ENCODE data around the gene CDH15.

The CDH15 gene

DNA sequence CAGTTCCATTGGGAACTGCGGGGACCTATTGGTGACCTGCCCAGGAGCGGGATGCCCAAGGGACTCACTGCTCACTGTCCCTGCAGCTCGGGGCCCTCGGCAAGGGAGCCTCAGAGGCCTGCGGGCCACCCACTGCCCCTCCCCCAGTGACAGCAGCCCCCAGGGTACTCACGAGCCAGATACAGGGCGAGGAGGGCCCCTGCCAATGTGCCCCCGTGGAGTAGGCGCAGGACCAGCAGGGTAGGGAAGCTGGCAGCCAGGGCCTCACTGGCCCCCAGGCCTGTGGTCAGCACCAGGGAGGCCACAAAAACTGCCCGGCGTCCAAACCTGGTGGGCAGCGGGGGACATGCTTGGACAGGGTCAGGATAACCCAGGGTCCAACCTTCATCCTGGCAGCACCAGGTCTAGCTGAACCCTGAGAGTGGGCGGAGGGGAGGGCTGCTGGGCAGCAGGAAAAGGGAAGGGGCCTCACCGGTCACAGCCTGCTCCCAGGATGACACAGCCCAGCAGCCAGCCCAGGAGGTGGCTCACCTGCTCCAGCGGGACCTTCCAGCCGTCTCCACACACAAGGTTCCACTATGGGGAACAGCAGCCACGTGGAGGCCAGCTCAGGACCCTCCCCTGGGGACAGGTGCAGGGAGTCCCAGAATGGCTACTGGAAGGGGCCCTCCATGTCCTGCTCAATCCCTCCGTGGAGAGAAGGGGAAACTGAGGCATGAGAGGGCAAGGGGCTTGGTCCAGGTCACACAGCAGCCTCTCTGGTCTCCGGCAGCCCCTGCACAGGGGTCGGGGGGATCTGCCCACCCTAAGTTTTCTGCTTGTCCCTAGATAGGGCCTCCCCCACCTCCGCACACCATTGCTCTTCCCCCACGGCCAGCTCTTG is 27.9 kb downstream of the CDH15 start:
- no peak for DNase-seq (ENCODE audit: low spot score)

GRCh38 chr16:89200124-89200849 is 28.7 kb downstream of the CDH15 start, which contains the start of gene SLC22A31:
Gene SLC22A31, minus strand, starts transcription at chr16:89200537. Its CDS starts 36 bp downstream, at chr16:89200501.
- no peak for DNase-seq (ENCODE audit: low spot score)

GRCh38 chr16:89200850-89201411 is 29.4 kb downstream of the CDH15 start:
- no peak for DNase-seq (ENCODE audit: low spot score)

- no peak for DNase-seq (ENCODE audit: low spot score)
Observed at GRCh38 chr16:89201439-89202377, 30.2 kb downstream of the CDH15 start.

DNA sequence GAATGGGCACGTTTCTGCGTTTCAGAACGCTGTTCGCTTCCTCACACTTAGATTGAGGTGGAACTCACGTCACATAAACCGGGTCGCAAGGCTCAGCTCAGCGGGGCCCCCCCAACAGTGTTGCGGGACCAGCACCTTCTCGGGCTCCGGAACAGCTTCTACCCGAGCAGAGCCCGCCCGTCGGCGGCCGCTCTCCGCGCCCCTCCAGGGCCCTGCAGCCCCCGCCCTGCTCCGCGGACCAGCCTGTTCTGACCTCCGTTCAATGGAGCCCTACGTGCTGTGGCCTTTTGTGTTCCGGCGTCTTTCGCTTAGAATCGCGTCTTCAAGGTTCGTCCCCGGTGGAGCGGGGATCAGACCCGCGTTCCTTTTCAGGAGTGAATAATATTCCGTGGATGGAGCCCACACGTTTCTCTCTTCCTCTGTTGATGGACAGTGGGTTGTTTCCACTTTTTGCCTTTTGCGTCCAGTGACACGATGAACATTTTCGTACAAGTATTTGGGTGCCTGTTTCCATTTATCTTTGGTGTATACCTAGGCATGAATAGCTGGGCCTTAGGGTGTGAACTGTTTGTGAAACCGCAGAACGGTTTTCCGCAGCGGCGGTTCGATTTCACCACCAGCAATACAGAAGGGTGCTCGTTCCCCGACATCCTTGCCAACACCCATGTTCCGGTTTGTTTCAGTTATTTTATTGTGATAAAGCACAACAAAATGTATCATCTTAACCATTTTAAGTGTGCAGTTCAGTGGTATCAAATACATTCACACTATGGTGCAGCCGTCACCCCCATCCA is 31.1 kb downstream of the CDH15 start:
- DNase-seq (ENCODE audit: low spot score) = no peak

DNA sequence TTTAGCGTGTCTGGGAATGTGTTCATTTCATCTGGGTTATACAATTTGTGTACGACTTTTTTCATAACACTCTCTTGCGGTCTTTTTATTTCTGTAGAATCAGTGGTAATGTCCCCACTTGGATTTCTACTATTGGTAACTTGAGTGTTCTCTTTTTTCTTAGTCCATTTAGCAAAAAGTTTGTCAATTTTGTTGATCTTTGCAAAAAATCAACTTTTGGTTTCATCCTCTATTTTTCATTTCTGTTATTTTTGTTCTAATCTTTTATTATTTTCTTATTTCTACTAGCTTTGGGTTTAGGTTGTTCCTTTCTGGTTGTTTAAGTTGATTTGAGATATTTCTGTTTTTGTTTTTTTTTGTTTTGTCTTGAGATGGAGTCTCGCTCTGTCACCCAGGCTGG is 36.4 kb downstream of the CDH15 start:
- no peak for DNase-seq (ENCODE audit: low spot score)

DNA sequence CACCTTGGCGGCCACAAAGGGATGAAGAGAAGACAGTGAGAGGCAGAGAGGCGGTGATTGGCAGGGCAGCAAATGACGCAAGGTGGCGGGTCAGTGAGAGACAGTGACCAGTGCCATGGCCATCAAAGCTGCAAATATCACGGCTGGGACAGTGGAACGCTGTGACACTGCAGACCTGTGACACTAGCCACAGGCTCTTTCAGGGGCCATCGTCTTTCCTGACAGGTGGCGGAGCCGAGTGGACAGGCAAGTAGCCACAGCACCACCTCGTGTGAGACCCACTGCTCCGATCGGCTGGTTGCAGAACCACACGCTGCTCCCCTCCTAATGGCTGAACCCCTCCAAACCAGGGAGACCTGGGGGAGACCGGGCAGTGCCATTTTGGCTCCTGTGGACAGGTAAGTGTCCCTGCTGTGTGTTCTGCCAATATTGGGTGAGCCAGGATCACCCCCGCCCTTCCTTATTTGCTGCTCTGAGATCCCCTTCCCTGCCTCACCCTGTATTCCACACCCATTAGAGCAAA is 38.0 kb downstream of the CDH15 start:
- no peak for DNase-seq (ENCODE audit: low spot score)

DNA sequence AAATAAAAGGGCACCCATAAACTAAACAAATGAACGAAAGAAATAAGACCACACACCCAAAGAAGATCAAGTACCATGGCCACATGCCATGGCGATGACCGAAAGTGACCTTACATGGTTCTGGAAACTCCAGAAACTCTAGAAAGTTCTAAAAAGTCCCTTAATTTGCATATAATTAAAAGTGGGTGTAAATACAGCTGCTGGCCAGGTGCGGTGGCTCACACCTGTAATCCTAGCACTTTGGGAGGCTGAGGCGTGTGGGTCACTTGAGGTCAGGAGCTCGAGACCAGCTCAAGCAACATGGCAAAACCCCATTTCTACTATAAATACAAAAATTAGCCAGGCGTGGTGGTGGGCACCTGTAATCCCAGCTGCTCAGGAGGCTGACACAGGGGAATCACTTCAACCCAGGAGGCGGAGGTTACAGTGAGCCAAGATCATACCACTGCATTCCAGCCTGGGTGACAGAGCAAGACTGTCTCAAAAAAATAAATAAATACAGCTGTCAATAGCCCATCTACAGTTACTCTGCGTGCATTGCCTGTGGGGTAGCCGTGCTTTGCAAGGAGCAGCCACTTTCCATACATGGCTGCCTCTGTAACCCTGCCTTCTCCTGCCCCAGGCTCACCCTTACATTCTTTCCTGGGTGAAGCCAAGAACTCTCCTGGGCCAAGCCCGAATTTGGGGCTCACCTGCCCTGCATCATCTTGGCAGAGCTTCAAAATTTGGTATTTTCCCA is 38.8 kb downstream of the CDH15 start:
- DNase-seq (ENCODE audit: low spot score) = no peak

- no peak for DNase-seq (ENCODE audit: low spot score)
Observed at GRCh38 chr16:89210904-89211515, 39.5 kb downstream of the CDH15 start.

GRCh38 chr16:89216315-89217137 is 45.0 kb downstream of the CDH15 start:
- peak; percentile 80 for DNase-seq (ENCODE audit: low spot score)

DNA sequence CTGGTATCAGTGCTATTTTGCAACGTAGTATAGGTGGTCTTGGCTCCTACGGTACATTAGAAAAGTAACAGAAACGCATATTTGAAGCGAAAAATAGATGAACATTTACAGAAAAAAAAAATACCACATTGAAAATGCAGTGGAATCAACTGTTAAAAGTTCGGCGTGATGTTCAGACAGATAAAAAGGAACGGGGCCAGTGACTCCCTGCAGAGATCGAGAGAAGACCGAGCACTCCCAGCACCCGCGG is 45.5 kb downstream of the CDH15 start:
- no peak for DNase-seq (ENCODE audit: low spot score)

DNA sequence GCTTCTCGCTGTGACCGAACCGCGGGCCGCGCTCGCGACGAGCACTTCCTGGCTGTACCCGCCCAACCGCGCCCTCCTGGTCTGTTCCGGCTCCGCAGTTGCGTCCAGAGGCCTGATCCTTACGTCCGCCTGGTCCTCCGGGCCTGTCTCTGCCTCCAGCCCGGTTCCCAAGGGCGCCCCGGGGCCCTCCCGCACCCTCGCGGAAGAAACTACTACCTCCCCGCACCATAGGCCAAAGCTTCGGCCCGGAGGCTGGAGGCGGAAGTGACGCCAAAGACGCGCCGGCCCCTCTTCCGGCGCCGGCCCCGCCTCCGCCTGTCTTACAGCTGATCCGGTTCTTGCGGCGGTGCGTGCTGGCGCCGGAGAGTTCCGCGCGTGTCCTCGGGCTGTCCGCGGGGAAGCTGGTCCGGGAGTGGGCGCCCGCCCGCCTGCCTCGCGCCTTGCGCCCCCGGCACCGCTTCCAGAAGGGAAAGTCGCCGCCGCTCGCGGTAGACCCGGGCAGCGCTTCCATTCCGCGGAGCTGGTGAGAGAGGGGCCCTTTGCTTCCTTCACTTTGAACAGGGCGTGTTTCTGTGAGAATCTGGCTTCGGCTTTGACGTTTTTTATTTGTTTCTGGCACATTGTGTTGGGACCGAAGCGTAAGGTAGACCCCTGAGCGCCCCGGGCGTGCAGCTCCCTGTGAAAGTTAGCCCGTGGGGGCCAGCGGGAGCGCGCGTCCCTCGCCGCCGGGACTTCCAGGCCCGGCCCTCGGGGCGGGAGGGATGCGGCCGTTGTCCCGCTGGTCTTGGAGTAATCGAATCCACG is 46.0 kb downstream of the CDH15 start, which contains the start of gene ZNF778:
TSS of gene ZNF778 (plus strand) at position 316 of the 804 bp plus-strand sequence. CDS start 3,425 bp downstream, outside the sequence.
- peak; percentile 88 for DNase-seq (ENCODE audit: low spot score)

DNA sequence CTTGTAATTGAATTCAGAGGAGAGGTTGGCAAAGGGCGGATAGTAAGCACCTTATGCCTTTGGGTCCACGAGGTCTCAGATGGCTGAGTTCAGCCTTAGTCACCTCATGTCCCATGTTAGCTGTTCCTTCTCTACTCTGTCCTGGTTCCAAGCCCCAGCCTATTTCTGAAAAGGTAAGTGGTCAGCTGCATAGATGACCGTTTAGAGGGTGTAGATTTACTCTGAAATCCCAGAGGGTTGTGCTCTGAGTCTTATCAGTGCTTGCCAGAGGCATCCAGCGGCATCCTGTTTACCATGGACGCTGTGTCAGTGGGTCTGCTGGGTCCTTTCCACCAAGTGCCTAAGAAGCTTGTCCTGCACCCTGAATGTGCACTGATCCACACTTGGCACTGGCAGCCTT is 47.8 kb downstream of the CDH15 start:
- no peak for DNase-seq (ENCODE audit: low spot score)

DNA sequence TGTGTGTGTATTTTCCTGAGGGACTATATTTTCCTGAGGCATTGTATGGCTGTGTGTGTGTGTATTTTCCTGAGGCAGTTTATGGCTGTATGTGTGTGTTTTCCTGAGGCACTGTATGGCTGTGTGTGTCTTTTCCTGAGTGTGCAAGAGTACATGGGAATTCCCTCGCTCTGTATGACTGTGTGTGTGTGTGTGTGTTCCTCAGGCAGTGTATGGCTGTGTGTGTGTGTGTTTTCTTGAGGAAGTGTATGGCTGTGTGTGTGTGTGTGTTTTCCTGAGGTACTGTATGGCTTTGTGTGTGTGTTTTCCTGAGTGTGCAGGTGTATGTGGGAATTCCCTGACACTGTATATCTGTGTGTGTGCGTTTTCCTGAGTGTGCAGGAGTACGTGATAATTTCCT is 50.1 kb downstream of the CDH15 start:
- DNase-seq (ENCODE audit: low spot score) = no peak

DNA sequence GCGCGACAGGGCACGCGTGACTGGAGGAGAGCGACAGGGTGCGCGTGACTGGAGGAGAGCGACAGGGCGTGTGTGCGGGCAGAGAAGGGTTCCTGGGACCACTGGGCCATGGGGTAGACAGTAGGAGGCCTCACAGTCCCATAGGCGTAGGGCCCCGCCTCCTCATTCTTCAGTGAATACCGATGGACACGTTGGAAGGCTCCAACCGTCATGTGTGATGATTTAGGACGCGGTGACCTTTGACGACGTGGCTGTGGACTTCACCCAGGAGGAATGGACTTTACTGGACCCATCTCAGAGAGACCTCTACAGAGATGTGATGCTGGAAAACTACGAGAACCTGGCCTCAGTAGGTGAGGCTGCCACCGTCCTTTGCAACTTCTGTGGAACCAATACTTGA is 51.4 kb downstream of the CDH15 start:
- no peak for DNase-seq (ENCODE audit: low spot score)

- DNase-seq (ENCODE audit: low spot score) = no peak
Observed at GRCh38 chr16:89224665-89225064, 53.1 kb downstream of the CDH15 start.

GRCh38 chr16:89230255-89230654 is 58.7 kb downstream of the CDH15 start:
- DNase-seq (ENCODE audit: low spot score) = no peak

GRCh38 chr16:89232107-89232506 is 60.6 kb downstream of the CDH15 start:
- DNase-seq (ENCODE audit: low spot score) = no peak

All from RKO (cell line).